H1 (cell line): Measurements from ENCODE around the gene GRID2. TPM values are rescaled to one million over a fixed set of nuclear protein-coding genes. Genes with fewer than 3 reads are reported as not detected.

Source experiments
- CHD7 ChIP-seq: fragments of 300-600 bp; sonication (generic); IDR thresholded peaks from 2 replicates; pipeline ENCODE4 v1.7.1; 2012; ENCODE audit warnings: low read length, moderate library complexity, mild to moderate bottlenecking, inconsistent platforms; ENCODE audit not compliant: insufficient replicate concordance
- CTCF ChIP-seq, 3 experiments: IDR thresholded peaks; 1 replicate in 2 of 3; 2 replicates in 1 of 3; pipeline versions ENCODE4 v1.5.1 to v1.6.1; 2011; ENCODE audit warnings: low read length in 3 of 3, mild to moderate bottlenecking in 3 of 3, inconsistent platforms in 2 of 3, low read depth in 1 of 3, moderate library complexity in 1 of 3; ENCODE audit not compliant: insufficient read depth in 1 of 3; ENCODE audit errors: control extremely low read depth in 1 of 3
- E2F6 ChIP-seq: IDR thresholded peaks from 2 replicates; pipeline ENCODE4 v1.6.1; 2012; ENCODE audit warnings: inconsistent platforms
- HDAC6 ChIP-seq: IDR thresholded peaks from one replicate; pipeline ENCODE4 v1.7.1; 2012; ENCODE audit warnings: low read depth, mild to moderate bottlenecking, inconsistent platforms, low read length, moderate library complexity
- MAX ChIP-seq: IDR thresholded peaks from 2 replicates; pipeline ENCODE4 v1.6.1; 2012; ENCODE audit warnings: inconsistent platforms
- TAF7 ChIP-seq: optimal IDR thresholded peaks from 2 replicates; pipeline ENCODE3; 2011; ENCODE audit warnings: low read depth, mild to moderate bottlenecking, inconsistent platforms, low read length, moderate library complexity, borderline replicate concordance
- TCF12 ChIP-seq: IDR thresholded peaks from 2 replicates; pipeline ENCODE4 v1.6.1; 2011; ENCODE audit warnings: low read depth, mild to moderate bottlenecking, low read length
- polyA plus RNA-seq, 7 experiments: library from polyadenylated mRNA; depleted of rRNA in 3 of 7; stranded (reverse) in 5 of 7; unstranded in 2 of 7; fragments of >200 nt in 5 of 7; fragments of 200-250 nt in 2 of 7; gene quantifications; 1 replicate in 5 of 7; 2 replicates in 1 of 7; 4 replicates in 1 of 7; pipeline versions ENCODE4 v1.2.1 to v1.2.3, GENCODE V29; 2011 to 2013; ENCODE audit warnings: missing spikeins in 2 of 7, mixed read lengths in 2 of 7
- total RNA-seq: library from RNA; stranded (reverse); fragmentation: NEBNext Ultra II Directional; extraction: Animal tissue kit (Norgen Biotek cat#: 25700); gene quantifications from 2 replicates; pipeline ENCODE4 v1.2.1, GENCODE V29; 2021

Gene GRID2
- total and polyA plus RNA-seq, 2 of the 8 experiments (the other 6 are each of a cell fraction or from before 2014, with no cell fraction given) = 31.1 to 81.9 TPM

- no peak for TF ChIP-seq CHD7
- no peak for TF ChIP-seq E2F6
- TF ChIP-seq TCF12 = no peak
- TF ChIP-seq MAX = no peak
- no peak for TF ChIP-seq CTCF (IDR thresholded peaks at IDR 0.05; ENCODE audit: control extremely low read depth in 1 of 3, insufficient read depth in 1 of 3, low read depth in 1 of 3, low read length in 3 of 3)
- no peak for TF ChIP-seq HDAC6
- no peak for TF ChIP-seq TAF7
Observed at GRCh38 chr4:93448691-93449293, 1145.0 kb downstream of the GRID2 start (continued).
